GM21717 (cell line): ENCODE data around the gene TAOK1.
"Not testable (repeated sequence)": the region's sequence is repeated elsewhere in the genome, so short reads cannot be mapped to it uniquely, and the experiment has no call there.

ENCODE experiments used
- ATAC-seq: cut with Tn5 transposase; IDR thresholded peaks from one replicate; pipeline ENCODE4 v1.9.1; 2021; ENCODE audit warnings: mild to moderate bottlenecking, moderate library complexity; ENCODE audit not compliant: unreplicated experiment

Gene TAOK1

GRCh38 chr17:29443041-29443739 is 53.0 kb downstream of the TAOK1 start:
- no peak for ATAC-seq

- ATAC-seq, result no peak
Observed at GRCh38 chr17:29444589-29444988, 54.4 kb downstream of the TAOK1 start.

- no peak for ATAC-seq
Observed at GRCh38 chr17:29445844-29446243, 55.7 kb downstream of the TAOK1 start.

GRCh38 chr17:29449865-29450671 is 59.9 kb downstream of the TAOK1 start:
- no peak for ATAC-seq

- ATAC-seq, result no peak
Observed at GRCh38 chr17:29451121-29451742, 61.1 kb downstream of the TAOK1 start.

GRCh38 chr17:29458066-29458465 is 67.9 kb downstream of the TAOK1 start:
- no peak for ATAC-seq

- ATAC-seq, result no peak
Observed at GRCh38 chr17:29461483-29462206, 71.5 kb downstream of the TAOK1 start.

- ATAC-seq, result no peak
Observed at GRCh38 chr17:29469276-29469675, 79.1 kb downstream of the TAOK1 start.

- not testable (repeated sequence) for ATAC-seq
Observed at GRCh38 chr17:29473437-29473836, 83.3 kb downstream of the TAOK1 start.

GRCh38 chr17:29474297-29474696 is 84.1 kb downstream of the TAOK1 start:
- ATAC-seq, result no peak

- ATAC-seq, result no peak
Observed at GRCh38 chr17:29475891-29476290, 85.7 kb downstream of the TAOK1 start.

- ATAC-seq, result not testable (repeated sequence)
Observed at GRCh38 chr17:29480249-29480928, 90.2 kb downstream of the TAOK1 start.

GRCh38 chr17:29483503-29483902 is 93.3 kb downstream of the TAOK1 start:
- ATAC-seq, result no peak

GRCh38 chr17:29495011-29495410 is 104.8 kb downstream of the TAOK1 start:
- ATAC-seq, result no peak

- no peak for ATAC-seq
Observed at GRCh38 chr17:29504711-29505110, 114.5 kb downstream of the TAOK1 start.

- no peak for ATAC-seq
Observed at GRCh38 chr17:29505836-29506235, 115.7 kb downstream of the TAOK1 start.

GRCh38 chr17:29510953-29511352 is 120.8 kb downstream of the TAOK1 start:
- no peak for ATAC-seq

GRCh38 chr17:29514792-29515191 is 124.6 kb downstream of the TAOK1 start:
- ATAC-seq, result no peak

GRCh38 chr17:29518359-29518758 is 128.2 kb downstream of the TAOK1 start:
- ATAC-seq, result no peak

GRCh38 chr17:29524692-29525091 is 134.5 kb downstream of the TAOK1 start:
- ATAC-seq, result no peak

- ATAC-seq, result no peak
Observed at GRCh38 chr17:29526322-29526721, 136.2 kb downstream of the TAOK1 start.
